Ectodermal cell (in vitro differentiated cells): ENCODE results near the gene PACSIN3.
A peak's percentile ranks its signal among the peaks of the same experiment; 100 is the strongest.

Experiments used
- H3K27ac ChIP-seq: 2 replicates; pipeline ENCODE4 v1.7.0; 2013; ENCODE audit warnings: mild to moderate bottlenecking, low read depth, low read length; ENCODE audit not compliant: insufficient read depth, poor library complexity, severe bottlenecking
- H3K27me3 ChIP-seq: 2 replicates; pipeline ENCODE4 v1.7.0; 2013; ENCODE audit warnings: mild to moderate bottlenecking, low read length; ENCODE audit not compliant: insufficient read depth, control insufficient read depth, poor library complexity, severe bottlenecking
- H3K36me3 ChIP-seq: one replicate; pipeline ENCODE4 v1.7.0; 2013; ENCODE audit warnings: low read length; ENCODE audit not compliant: control insufficient read depth, insufficient read depth
- H3K4me1 ChIP-seq: one replicate; pipeline ENCODE4 v1.7.0; 2013; ENCODE audit warnings: low read length; ENCODE audit not compliant: control insufficient read depth, insufficient read depth
- H3K4me3 ChIP-seq: 2 replicates; pipeline ENCODE4 v1.7.0; 2013; ENCODE audit warnings: low read depth, low read length, control low read depth; ENCODE audit not compliant: insufficient read depth
- H3K9me3 ChIP-seq: 2 replicates; pipeline ENCODE4 v1.7.0; 2013; ENCODE audit warnings: mild to moderate bottlenecking, low read length, moderate library complexity; ENCODE audit not compliant: control insufficient read depth
- WGBS, 2 experiments: methylation state at CpG; one replicate each; pipeline ENCODE4 v1.1.7; 2013; ENCODE audit warnings: missing lambda C conversion rate in 2 of 2; 5-methylcytosine and 5-hydroxymethylcytosine counted together

PACSIN3 gene

DNA sequence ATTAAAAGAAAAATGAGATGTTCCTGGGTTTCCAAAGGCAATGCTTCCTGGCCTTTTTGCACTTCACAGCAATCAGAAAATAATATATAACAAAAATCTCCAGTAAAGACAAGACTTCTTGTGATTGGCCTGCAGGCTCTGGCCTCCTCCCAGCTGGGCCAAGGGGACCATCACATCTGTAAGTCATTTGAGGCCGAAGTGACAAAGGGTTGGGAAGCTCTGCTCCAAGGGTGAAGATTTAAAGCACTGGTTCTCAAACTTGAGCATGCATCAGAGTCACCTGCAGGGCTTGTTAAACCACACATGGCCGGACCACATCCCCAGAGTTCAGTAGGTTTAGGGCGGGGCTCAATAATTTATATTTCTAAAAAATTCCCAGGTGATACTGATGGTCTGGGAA lies 41.7 kb downstream of the PACSIN3 start:
- Histone ChIP-seq H3K36me3 (no peaks in the 10 kb centered on the region), H3K4me1 (peaks cover 8% of the 10 kb centered on the region), H3K4me3 (no peak overlapping the region), H3K27ac (no peak overlapping the region), H3K27me3 (no peaks in the 10 kb centered on the region), H3K9me3 (no peaks in the 10 kb centered on the region)
- WGBS, 2 experiments = 90 to 97% methylated on average over 3 of the region's 3 CpGs

GRCh38 chr11:47143322-47143721 lies 42.9 kb downstream of the PACSIN3 start:
- Histone ChIP-seq H3K27me3 (no peaks in the 10 kb centered on the region), H3K4me1 (peaks cover 8% of the 10 kb centered on the region), H3K4me3 (no peak overlapping the region), H3K9me3 (no peaks in the 10 kb centered on the region), H3K36me3 (peaks cover 4% of the 10 kb centered on the region), H3K27ac (no peak overlapping the region)
- 90 to 92% methylated on average over 3 of the region's 3 CpGs for WGBS, 2 experiments

DNA sequence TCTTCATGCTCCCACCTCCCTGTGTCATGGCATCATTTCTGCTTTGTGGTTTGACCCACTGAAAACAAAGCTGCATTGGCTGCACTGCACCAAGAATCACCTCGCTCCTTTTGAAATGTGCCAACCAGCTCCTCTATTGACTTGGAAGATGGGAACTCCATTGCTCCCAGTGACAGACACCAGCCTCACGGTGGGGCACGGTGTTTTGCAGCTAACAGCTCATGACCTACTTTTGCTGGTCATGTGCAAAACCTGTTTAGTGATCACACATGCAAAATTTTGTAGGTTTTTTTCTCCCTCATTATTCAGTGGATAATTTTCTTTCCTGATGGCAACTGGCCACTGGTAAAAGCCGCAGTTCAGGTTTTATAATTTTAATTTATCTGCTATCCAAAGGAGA lies 46.4 kb downstream of the PACSIN3 start:
- Histone ChIP-seq H3K36me3 (peaks cover 7% of the 10 kb centered on the region), H3K9me3 (no peaks in the 10 kb centered on the region), H3K27ac (no peak overlapping the region), H3K4me3 (no peak overlapping the region), H3K27me3 (no peaks in the 10 kb centered on the region), H3K4me1 (no peaks in the 10 kb centered on the region)
- WGBS, 2 experiments = 94 to 95% methylated on average over 3 to 4 of the region's 4 CpGs

- peaks cover 16% of the 10 kb centered on the region for H3K4me1 ChIP-seq
- no peaks in the 10 kb centered on the region for H3K9me3 ChIP-seq
- WGBS, 2 experiments = 92 to 95% methylated on average over 2 of the region's 2 CpGs
- H3K36me3 ChIP-seq = peaks cover 7% of the 10 kb centered on the region
- H3K4me3 ChIP-seq = no peak overlapping the region
- no peak overlapping the region for H3K27ac ChIP-seq
- H3K27me3 ChIP-seq = no peaks in the 10 kb centered on the region
Observed at GRCh38 chr11:47137476-47137875, 48.8 kb downstream of the PACSIN3 start.

- H3K27me3 ChIP-seq = no peaks in the 10 kb centered on the region
- no peak overlapping the region for H3K27ac ChIP-seq
- no peak overlapping the region for H3K4me3 ChIP-seq
- WGBS, 2 experiments = 96 to 98% methylated on average over 3 of the region's 3 CpGs
- peaks cover 7% of the 10 kb centered on the region for H3K36me3 ChIP-seq
- H3K4me1 ChIP-seq = peaks cover 16% of the 10 kb centered on the region
- no peaks in the 10 kb centered on the region for H3K9me3 ChIP-seq
Observed at GRCh38 chr11:47136921-47137320, 49.3 kb downstream of the PACSIN3 start.

DNA sequence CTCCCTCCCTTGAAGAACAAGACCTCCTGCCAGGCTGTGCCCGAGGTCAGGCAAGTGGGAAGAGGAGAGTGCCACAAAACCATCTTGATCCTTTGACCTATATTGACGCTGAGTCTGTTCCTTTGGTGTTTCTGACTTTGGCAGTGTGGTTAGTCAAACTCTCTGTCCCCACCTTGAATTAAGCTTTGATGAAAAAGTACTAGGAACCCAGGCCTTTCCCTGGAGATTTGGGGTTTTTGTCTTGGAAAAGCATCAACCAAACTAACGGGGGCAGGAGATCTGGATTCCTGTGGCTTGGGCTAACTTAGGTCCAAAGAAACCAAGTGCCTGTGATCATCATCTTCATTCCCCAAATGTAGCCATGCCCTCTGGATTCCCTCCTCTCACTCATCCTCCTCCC lies 49.9 kb downstream of the PACSIN3 start:
- Histone ChIP-seq H3K27me3 (no peaks in the 10 kb centered on the region), H3K27ac (no peak overlapping the region), H3K4me3 (no peak overlapping the region), H3K4me1 (peaks cover 18% of the 10 kb centered on the region), H3K36me3 (peaks cover 7% of the 10 kb centered on the region), H3K9me3 (no peaks in the 10 kb centered on the region)
- WGBS, 2 experiments = 76 to 78% methylated on average over 3 of the region's 3 CpGs

GRCh38 chr11:47132981-47133380 lies 53.3 kb downstream of the PACSIN3 start:
- peaks cover 28% of the 10 kb centered on the region for H3K4me1 ChIP-seq
- H3K36me3 ChIP-seq = peaks cover under 1% of the 10 kb centered on the region
- WGBS, 2 experiments = 94% methylated on average over 1 of the region's 1 CpG
- H3K27me3 ChIP-seq = no peaks in the 10 kb centered on the region
- H3K4me3 ChIP-seq = no peak overlapping the region
- H3K9me3 ChIP-seq = no peaks in the 10 kb centered on the region
- H3K27ac ChIP-seq = no peak overlapping the region

GRCh38 chr11:47132490-47132889 lies 53.7 kb downstream of the PACSIN3 start:
- Histone ChIP-seq H3K27me3 (no peaks in the 10 kb centered on the region), H3K4me1 (peaks cover 28% of the 10 kb centered on the region), H3K36me3 (no peaks in the 10 kb centered on the region), H3K4me3 (no peak overlapping the region), H3K27ac (no peak overlapping the region), H3K9me3 (no peaks in the 10 kb centered on the region)

- 97% methylated on average over 2 of the region's 2 CpGs for WGBS, 2 experiments
- H3K9me3 ChIP-seq = no peaks in the 10 kb centered on the region
- no peak overlapping the region for H3K4me3 ChIP-seq
- peak overlapping the region; percentile 74 for H3K27ac ChIP-seq
- H3K4me1 ChIP-seq = peaks cover 28% of the 10 kb centered on the region
- H3K36me3 ChIP-seq = no peaks in the 10 kb centered on the region
- no peaks in the 10 kb centered on the region for H3K27me3 ChIP-seq
Observed at GRCh38 chr11:47131136-47131535, 55.1 kb downstream of the PACSIN3 start.

- 4 to 5% methylated on average over 3 of the region's 3 CpGs for WGBS, 2 experiments
- H3K27me3 ChIP-seq = no peaks in the 10 kb centered on the region
- no peaks in the 10 kb centered on the region for H3K9me3 ChIP-seq
- peak overlapping the region; percentile 74 for H3K27ac ChIP-seq
- H3K4me3 ChIP-seq = no peak overlapping the region
- H3K36me3 ChIP-seq = no peaks in the 10 kb centered on the region
- peaks cover 28% of the 10 kb centered on the region for H3K4me1 ChIP-seq
Observed at GRCh38 chr11:47130543-47130942, 55.7 kb downstream of the PACSIN3 start.
